Activated naive CD4-positive, alpha-beta T cell treated with anti-CD3 and anti-CD28 coated beads, Interleukin-2, amount 50 U/mL, for 72 hours (primary cell): ENCODE data around the gene PPP4C. TPM values are rescaled to one million over a fixed set of nuclear protein-coding genes. Genes with fewer than 3 reads are reported as not detected.
"Not testable (repeated sequence)": the region's sequence is repeated elsewhere in the genome, so short reads cannot be mapped to it uniquely, and the experiment has no call there.

Experiments used
- ATAC-seq, 2 donors: fragments of 150-1000 bp; cut with Tn5 transposase; 2 replicates each; pipeline ENCODE4 v1.10.0; 2021; ENCODE audit warnings: mild to moderate bottlenecking in 2 of 2, moderate library complexity in 2 of 2
- DNase-seq, 2 donors: peaks; one replicate each; pipeline ENCODE4 v3.0.0; 2021 to 2022; ENCODE audit warnings: low spot score in 2 of 2
- H3K27ac Mint-ChIP-seq, 2 donors: one replicate each; pipeline ENCODE4 v1.8.0; 2022; ENCODE audit warnings: mild to moderate bottlenecking in 2 of 2, mixed read lengths in 2 of 2
- H3K36me3 Mint-ChIP-seq, 2 donors: one replicate each; pipeline ENCODE4 v1.8.0; 2022; ENCODE audit warnings: mixed read lengths in 2 of 2
- H3K9me3 Mint-ChIP-seq, 2 donors: one replicate each; pipeline ENCODE4 v1.8.0; 2022; ENCODE audit warnings: mixed read lengths in 2 of 2
- total RNA-seq, 2 donors: library from RNA; stranded (reverse); gene quantifications; one replicate each; pipeline ENCODE4 v1.2.3, GENCODE V29; 2022

The PPP4C gene
- total RNA-seq, 2 donors from 2014 or later, result 130 to 136 TPM

- Mint-ChIP-seq H3K27ac (peak overlapping the region; percentile 89 to 90), H3K36me3 (peaks cover 0 to 7% of the 10 kb centered on the region in 2 donors), H3K9me3 (no peaks in the 10 kb centered on the region)
- ATAC-seq (peak; percentile 28 to 55), DNase-seq (peak in 1 of 2 donors; percentile 31)
Measured at GRCh38 chr16:30122604-30123160, 46.9 kb downstream of the PPP4C start.

- Mint-ChIP-seq H3K27ac (no peak overlapping the region), H3K9me3 (no peaks in the 10 kb centered on the region), H3K36me3 (peaks cover 0 to 7% of the 10 kb centered on the region in 2 donors)
- DNase-seq (no peak), ATAC-seq (no peak)
Measured at GRCh38 chr16:30124985-30125379, 49.2 kb downstream of the PPP4C start.

GRCh38 chr16:30125690-30126089 is 49.9 kb downstream of the PPP4C start:
- not testable (repeated sequence) for H3K36me3 Mint-ChIP-seq, H3K27ac Mint-ChIP-seq, ATAC-seq, DNase-seq, H3K9me3 Mint-ChIP-seq

- Mint-ChIP-seq H3K9me3 (no peaks in the 10 kb centered on the region), H3K27ac (no peak overlapping the region), H3K36me3 (no peaks in the 10 kb centered on the region)
- ATAC-seq (no peak), DNase-seq (no peak)
Measured at GRCh38 chr16:30127993-30128392, 52.2 kb downstream of the PPP4C start.

DNA sequence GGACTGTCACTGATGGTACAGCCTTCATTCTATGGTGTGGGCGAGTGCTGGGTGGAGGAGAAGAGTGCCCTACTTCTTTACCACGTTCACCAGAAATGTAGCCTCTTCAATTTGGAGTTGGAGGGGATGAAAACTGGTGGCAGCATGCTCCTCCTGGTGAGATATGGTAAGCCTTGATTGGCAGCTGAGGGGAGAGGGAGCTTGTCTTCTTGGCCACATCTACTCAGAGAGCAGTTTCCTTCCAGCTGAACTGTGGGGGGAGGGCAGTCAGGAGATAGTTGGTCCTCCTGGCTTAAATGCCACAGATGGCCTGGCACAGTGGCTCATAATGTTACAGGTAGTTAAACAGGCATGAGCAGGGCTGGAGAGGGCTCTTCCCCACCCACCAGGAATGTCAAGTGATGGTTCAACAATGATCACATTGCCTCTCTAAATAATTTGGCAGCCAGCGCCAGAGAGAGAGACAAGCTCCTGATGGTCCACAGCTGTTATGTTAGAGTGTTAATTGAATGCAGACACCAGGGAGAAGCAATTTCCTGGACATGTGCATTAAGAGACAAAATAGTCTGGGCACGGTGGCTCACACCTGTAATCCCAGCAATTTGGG is 56.2 kb downstream of the PPP4C start:
- no peak for DNase-seq
- Mint-ChIP-seq H3K9me3 (peaks cover 0 to 4% of the 10 kb centered on the region in 2 donors), H3K36me3 (no peaks in the 10 kb centered on the region), H3K27ac (peak overlapping the region in 1 of 2 donors; percentile 50)
- ATAC-seq, result no peak

- Mint-ChIP-seq H3K36me3 (no peaks in the 10 kb centered on the region), H3K9me3 (peaks cover 0 to 4% of the 10 kb centered on the region in 2 donors), H3K27ac (no peak overlapping the region)
- ATAC-seq (no peak), DNase-seq (no peak)
Measured at GRCh38 chr16:30132591-30132990, 56.8 kb downstream of the PPP4C start.

Other genes with a start within 250 kb of the PPP4C start
- gene CDIPT, start 212.8 kb upstream of the PPP4C start, total RNA-seq, result 10 to 100 TPM; 39.4 to 40.6 TPM
- gene SEZ6L2, start 176.4 kb upstream of the PPP4C start, total RNA-seq, result 1 to 10 TPM in 1 of 2 donors, under 1 TPM in 1; 0.35 to 1.3 TPM
- 1 to 10 TPM; 1.4 to 3.8 TPM for gene ASPHD1, start 175.5 kb upstream of the PPP4C start, total RNA-seq
- gene KCTD13, start 149.8 kb upstream of the PPP4C start, total RNA-seq, result 10 to 100 TPM; 37.1 to 55.5 TPM
- 10 to 100 TPM; 52.5 to 63.8 TPM for gene TMEM219, start 113.9 kb upstream of the PPP4C start, total RNA-seq
- gene TAOK2, start 102.1 kb upstream of the PPP4C start, total RNA-seq, result 10 to 100 TPM; 29.6 to 52.7 TPM
- gene HIRIP3, start 80.4 kb upstream of the PPP4C start, total RNA-seq, result 10 to 100 TPM; 30.1 to 38.7 TPM
- 10 to 100 TPM; 85.3 to 90.7 TPM for gene INO80E, start 79.8 kb upstream of the PPP4C start, total RNA-seq
- gene DOC2A, start 65.0 kb upstream of the PPP4C start, total RNA-seq, result 1 to 10 TPM in 1 of 2 donors, under 1 TPM in 1; 0.80 to 2.0 TPM
- not detected for gene C16orf92, start 52.8 kb upstream of the PPP4C start, total RNA-seq
- 10 to 100 TPM in 1 of 2 donors, 1 to 10 TPM in 1; 3.4 to 14.1 TPM for gene TLCD3B, start 44.7 kb upstream of the PPP4C start, total RNA-seq
- 1,000 to 10,000 TPM; 1,322 to 2,822 TPM for gene ALDOA, start 10.2 kb upstream of the PPP4C start, total RNA-seq
- 1 to 10 TPM; 3.9 to 5.7 TPM for gene TBX6, start 15.9 kb downstream of the PPP4C start, total RNA-seq
- gene YPEL3, start 20.2 kb downstream of the PPP4C start, total RNA-seq, result 100 to 1,000 TPM in 1 of 2 donors, 10 to 100 TPM in 1; 24.0 to 112 TPM
- 10 to 100 TPM; 16.7 to 25.8 TPM for gene GDPD3, start 37.5 kb downstream of the PPP4C start, total RNA-seq
- gene MAPK3, start 47.2 kb downstream of the PPP4C start, total RNA-seq, result 100 to 1,000 TPM in 1 of 2 donors, 10 to 100 TPM in 1; 81.0 to 126 TPM
- 1,000 to 10,000 TPM in 1 of 2 donors, 100 to 1,000 TPM in 1; 672 to 1,124 TPM for gene CORO1A, start 107.6 kb downstream of the PPP4C start, total RNA-seq
- 100 to 1,000 TPM; 158 to 173 TPM for gene BOLA2B, start 117.7 kb downstream of the PPP4C start, total RNA-seq
- gene SLX1A, start 117.9 kb downstream of the PPP4C start, total RNA-seq, result 10 to 100 TPM; 46.4 to 84.7 TPM
- 10 to 100 TPM; 18.0 to 31.9 TPM for gene SULT1A3, start 123.3 kb downstream of the PPP4C start, total RNA-seq
- 10 to 100 TPM; 16.4 to 23.5 TPM for gene NPIPB13, start 172.5 kb downstream of the PPP4C start, total RNA-seq